GM21360 (cell line): ENCODE measurements around the gene ANKMY1.
"Not testable (repeated sequence)": the region's sequence is repeated elsewhere in the genome, so short reads cannot be mapped to it uniquely, and the experiment has no call there.

Source experiments
- ATAC-seq: cut with Tn5 transposase; IDR thresholded peaks from one replicate; pipeline ENCODE4 v1.9.1; 2021; ENCODE audit warnings: mild to moderate bottlenecking, moderate library complexity; ENCODE audit not compliant: unreplicated experiment

Gene ANKMY1

GRCh38 chr2:240523451-240524281 is 34.1 kb downstream of the ANKMY1 start:
- no peak for ATAC-seq

GRCh38 chr2:240522406-240522805 is 35.4 kb downstream of the ANKMY1 start:
- ATAC-seq, result no peak

GRCh38 chr2:240521885-240522284 is 35.9 kb downstream of the ANKMY1 start:
- ATAC-seq, result not testable (repeated sequence)

- ATAC-seq, result no peak
These were observed 36.8 kb downstream of the ANKMY1 start for GRCh38 chr2:240520974-240521350.

- no peak for ATAC-seq
These were observed 37.4 kb downstream of the ANKMY1 start for GRCh38 chr2:240520130-240520973.

- no peak for ATAC-seq
These were observed 38.2 kb downstream of the ANKMY1 start for GRCh38 chr2:240519396-240520129.

- no peak for ATAC-seq
These were observed 38.8 kb downstream of the ANKMY1 start for GRCh38 chr2:240518981-240519380.

- no peak for ATAC-seq
These were observed 40.4 kb downstream of the ANKMY1 start for GRCh38 chr2:240517342-240517741.

- ATAC-seq, result no peak
These were observed 43.2 kb downstream of the ANKMY1 start for GRCh38 chr2:240514631-240515030.

GRCh38 chr2:240513549-240514287 is 44.1 kb downstream of the ANKMY1 start:
- peak; percentile 80 for ATAC-seq

GRCh38 chr2:240512666-240513535 is 44.9 kb downstream of the ANKMY1 start:
- ATAC-seq, result no peak

GRCh38 chr2:240512109-240512485 is 45.7 kb downstream of the ANKMY1 start:
- no peak for ATAC-seq

GRCh38 chr2:240511351-240512108 is 46.3 kb downstream of the ANKMY1 start:
- ATAC-seq, result no peak

- no peak for ATAC-seq
These were observed 47.1 kb downstream of the ANKMY1 start for GRCh38 chr2:240510513-240511210.

- no peak for ATAC-seq
These were observed 47.9 kb downstream of the ANKMY1 start for GRCh38 chr2:240509667-240510512.

- no peak for ATAC-seq
These were observed 48.8 kb downstream of the ANKMY1 start for GRCh38 chr2:240508832-240509545.

- no peak for ATAC-seq
These were observed 50.0 kb downstream of the ANKMY1 start for GRCh38 chr2:240507778-240508251.
